Brain microvascular endothelial cell (primary cell): ENCODE data around the gene CIITA.
"Not testable (repeated sequence)": the region's sequence is repeated elsewhere in the genome, so short reads cannot be mapped to it uniquely, and the experiment has no call there.

Experiments used
- DNase-seq: peaks from one replicate; pipeline ENCODE4 v3.0.0-alpha.2; 2020
- H3K27ac ChIP-seq: fragments of 250-450 bp; sonication (Bioruptor Pico); 2 replicates; pipeline ENCODE4 v1.5.1; 2020; ENCODE audit warnings: mild to moderate bottlenecking, moderate library complexity
- H3K27me3 ChIP-seq: fragments of 250-450 bp; sonication (Bioruptor Pico); replicated peaks from 2 replicates; pipeline ENCODE4 v1.5.1; 2020; ENCODE audit warnings: mild to moderate bottlenecking
- H3K36me3 ChIP-seq: fragments of 250-450 bp; sonication (Bioruptor Pico); replicated peaks from 2 replicates; pipeline ENCODE4 v1.5.1; 2020; ENCODE audit warnings: mild to moderate bottlenecking
- H3K4me3 ChIP-seq: 2 replicates; pipeline ENCODE4 v1.5.1; 2011; ENCODE audit warnings: low read depth, mild to moderate bottlenecking, control low read depth, low read length, moderate library complexity
- CTCF ChIP-seq: IDR thresholded peaks from 2 replicates; pipeline ENCODE4 v1.5.1; 2011; ENCODE audit warnings: low read depth, mild to moderate bottlenecking, moderate library complexity, low read length, control low read depth, inconsistent platforms; ENCODE audit errors: missing control alignments
- in situ Hi-C: cut with HindIII; loops from 2 replicates; pipeline ENCODE4 v1.10.0; 2017; ENCODE audit warnings: low sequenced_read_pairs, low pct_ligation_motif_present

The CIITA gene

GRCh38 chr16:10921536-10922327, 44.7 kb downstream of the CIITA start:
- in situ Hi-C loops: no loop called here

GRCh38 chr16:10922328-10923145, 45.5 kb downstream of the CIITA start:
- DNase-seq: no peak
- in situ Hi-C loops: no loop called here
- H3K4me3 ChIP-seq: no peak overlapping the region
- no peak for TF ChIP-seq CTCF
- H3K27ac ChIP-seq: no peak overlapping the region
- H3K36me3 ChIP-seq: no peaks in the 10 kb centered on the region
- H3K27me3 ChIP-seq: no peaks in the 10 kb centered on the region

More at GRCh38 chr16:10921536-10922327, 44.7 kb downstream of the CIITA start:
- Histone ChIP-seq H3K27ac (no peak overlapping the region), H3K27me3 (no peaks in the 10 kb centered on the region), H3K36me3 (no peaks in the 10 kb centered on the region), H3K4me3 (no peak overlapping the region)
- DNase-seq: no peak
- TF ChIP-seq CTCF: no peak

GRCh38 chr16:10923146-10923649, 46.2 kb downstream of the CIITA start:
- Histone ChIP-seq H3K27ac (no peak overlapping the region), H3K27me3 (no peaks in the 10 kb centered on the region), H3K4me3 (no peak overlapping the region), H3K36me3 (no peaks in the 10 kb centered on the region)
- in situ Hi-C loops: no loop called here
- no peak for DNase-seq
- no peak for TF ChIP-seq CTCF

GRCh38 chr16:10923650-10924214, 46.7 kb downstream of the CIITA start:
- H3K27me3 ChIP-seq: no peaks in the 10 kb centered on the region
- no peak overlapping the region for H3K27ac ChIP-seq
- H3K4me3 ChIP-seq: no peak overlapping the region
- TF ChIP-seq CTCF: no peak
- in situ Hi-C loops: no loop called here
- no peak for DNase-seq
- H3K36me3 ChIP-seq: peaks cover 3% of the 10 kb centered on the region

- in situ Hi-C loops, H3K27ac ChIP-seq, H3K27me3 ChIP-seq, H3K4me3 ChIP-seq, DNase-seq, H3K36me3 ChIP-seq: not testable (repeated sequence)
Observed at GRCh38 chr16:10925285-10925684, 48.3 kb downstream of the CIITA start.

GRCh38 chr16:10926094-10926493, 49.1 kb downstream of the CIITA start:
- DNase-seq: no peak
- Histone ChIP-seq H3K4me3 (no peak overlapping the region), H3K27ac (no peak overlapping the region), H3K36me3 (peaks cover 3% of the 10 kb centered on the region), H3K27me3 (no peaks in the 10 kb centered on the region)
- in situ Hi-C loops: no loop called here
- no peak for TF ChIP-seq CTCF
